SK-N-SH (cell line): ENCODE measurements around the gene FOXP1. TPM values are rescaled to one million over a fixed set of nuclear protein-coding genes. Genes with fewer than 3 reads are reported as not detected.

Experiments used
- CTCF ChIA-PET: fragments of 300-600, 350-600 bp; formaldehyde crosslinking; extraction: SDS; loops from one replicate; lab custom pipeline; 2021; lab: Yijun Ruan, JAX
- POLR2A ChIA-PET: fragments of 350-600 bp; sonication (Branson Sonifier 250); formaldehyde crosslinking; extraction: SDS; loops from one replicate; lab custom pipeline; 2020; ENCODE audit warnings: antibody characterized with exemption, inconsistent platforms; lab: Yijun Ruan, JAX
- DNase-seq: peaks from one replicate; pipeline ENCODE4 v3.0.0; 2012
- H2AFZ ChIP-seq: fragments of 200-600 bp; sonication (generic); 2 replicates; pipeline ENCODE4 v1.8.1; 2016; ENCODE audit warnings: antibody characterized with exemption, mild to moderate bottlenecking, low read depth
- H3F3A ChIP-seq: fragments of 200-600 bp; sonication (generic); replicated peaks from 2 replicates; pipeline ENCODE3; 2016; ENCODE audit warnings: antibody characterized with exemption, mild to moderate bottlenecking; ENCODE audit not compliant: insufficient read depth
- H3K27ac ChIP-seq, 2 experiments: fragments of 200-500 bp in 1 of 2; fragments of 200-600 bp in 1 of 2; sonication (Bioruptor generic) in 1 of 2; sonication (generic), shearing (Covaris generic) in 1 of 2; 2 replicates each; pipeline versions ENCODE4 v1.5.1 to v1.6.1; 2014 to 2016; ENCODE audit warnings: low read depth in 2 of 2, inconsistent platforms in 1 of 2, low read length in 1 of 2, mild to moderate bottlenecking in 1 of 2, mixed read lengths in 1 of 2
- H3K27me3 ChIP-seq: fragments of 200-600 bp; sonication (generic), shearing (Covaris generic); 2 replicates; pipeline ENCODE4 v1.6.1; 2016; ENCODE audit warnings: mixed run types; ENCODE audit not compliant: insufficient read depth
- H3K36me3 ChIP-seq, 2 experiments: fragments of 200-500 bp in 1 of 2; fragments of 200-600 bp in 1 of 2; sonication (Bioruptor generic) in 1 of 2; sonication (generic) in 1 of 2; replicated peaks in 1 of 2; 2 replicates each; pipeline versions ENCODE3 to v1.5.1; 2014 to 2016; ENCODE audit warnings: low read length in 1 of 2, mild to moderate bottlenecking in 1 of 2; ENCODE audit not compliant: insufficient read depth in 2 of 2, control insufficient read depth in 1 of 2
- H3K4me1 ChIP-seq, 2 experiments: fragments of 200-500 bp in 1 of 2; fragments of 200-600 bp in 1 of 2; sonication (Bioruptor generic) in 1 of 2; sonication (generic), shearing (Covaris generic) in 1 of 2; 2 replicates each; pipeline versions ENCODE4 v1.5.1 to v1.6.1; 2014 to 2016; ENCODE audit warnings: low read depth in 1 of 2, low read length in 1 of 2, mixed run types in 1 of 2; ENCODE audit not compliant: insufficient read depth in 2 of 2, control insufficient read depth in 1 of 2
- H3K4me2 ChIP-seq: fragments of 200-600 bp; sonication (generic), shearing (Covaris generic); 2 replicates; pipeline ENCODE4 v1.6.1; 2017; ENCODE audit warnings: mixed run types
- H3K4me3 ChIP-seq, 2 experiments: fragments of 200-500 bp in 1 of 2; fragments of 200-600 bp in 1 of 2; sonication (Bioruptor generic) in 1 of 2; sonication (generic), shearing (Covaris generic) in 1 of 2; 2 replicates each; pipeline versions ENCODE4 v1.5.1 to v1.8.1; 2014 to 2016; ENCODE audit warnings: low read depth in 2 of 2, inconsistent platforms in 1 of 2, low read length in 1 of 2, mild to moderate bottlenecking in 1 of 2, mixed read lengths in 1 of 2, moderate library complexity in 1 of 2
- H3K79me2 ChIP-seq: fragments of 200-600 bp; sonication (generic); 2 replicates; pipeline ENCODE4 v1.8.1; 2017; ENCODE audit warnings: mild to moderate bottlenecking; ENCODE audit not compliant: insufficient read depth
- H3K9ac ChIP-seq: fragments of 200-600 bp; sonication (generic); 2 replicates; pipeline ENCODE4 v1.6.1; 2017; ENCODE audit warnings: mixed run types
- H3K9me2 ChIP-seq: fragments of 200-600 bp; sonication (generic); 2 replicates; pipeline ENCODE4 v1.6.1; 2017; ENCODE audit warnings: mixed run types
- H3K9me3 ChIP-seq: fragments of 200-600 bp; sonication (generic); 2 replicates; pipeline ENCODE4 v1.6.1; 2017; ENCODE audit warnings: mixed run types, mild to moderate bottlenecking, moderate library complexity
- H4K20me1 ChIP-seq: fragments of 200-600 bp; sonication (generic); 2 replicates; pipeline ENCODE4 v1.6.1; 2017; ENCODE audit warnings: mild to moderate bottlenecking, mixed run types; ENCODE audit not compliant: insufficient read depth
- CTCF ChIP-seq: fragments of 200-600 bp; sonication (generic); IDR thresholded peaks from 2 replicates; pipeline ENCODE4 v1.6.1; 2017; ENCODE audit warnings: antibody characterized with exemption, mild to moderate bottlenecking, moderate library complexity
- ELF1 ChIP-seq: IDR thresholded peaks from 2 replicates; pipeline ENCODE4 v1.4.0; 2012
- EP300 ChIP-seq, 2 experiments: IDR thresholded peaks; 2 replicates each; pipeline versions ENCODE4 v1.4.0 to v1.6.1; 2012; ENCODE audit warnings: borderline replicate concordance in 1 of 2, low read depth in 1 of 2, low read length in 1 of 2
- FOXJ3 ChIP-seq: sonication (generic); formaldehyde crosslinking; IDR thresholded peaks from 2 replicates; pipeline ENCODE4 v1.5.1; 2020; ENCODE audit warnings: mild to moderate bottlenecking, missing genetic modification reagents
- FOXM1 ChIP-seq: IDR thresholded peaks from 2 replicates; pipeline ENCODE4 v1.4.0; 2012; ENCODE audit warnings: low read depth, mild to moderate bottlenecking
- MXI1 ChIP-seq: IDR thresholded peaks from 2 replicates; pipeline ENCODE4 v1.6.1; 2012; ENCODE audit warnings: mild to moderate bottlenecking, low read depth, low read length, improper control_type of control experiment
- NFIC ChIP-seq: IDR thresholded peaks from 2 replicates; pipeline ENCODE4 v1.4.0; 2012; ENCODE audit warnings: borderline replicate concordance
- PBX3 ChIP-seq: IDR thresholded peaks from 2 replicates; pipeline ENCODE4; 2012
- POLR2AphosphoS5 ChIP-seq: IDR thresholded peaks from 2 replicates; pipeline ENCODE4 v1.6.1; 2012; ENCODE audit warnings: low read depth, low read length
- RCOR1 ChIP-seq: fragments of 150-350 bp; IDR thresholded peaks from 2 replicates; pipeline ENCODE4 v1.6.1; 2017; ENCODE audit warnings: antibody characterized with exemption, low read length
- RFX5 ChIP-seq: IDR thresholded peaks from 2 replicates; pipeline ENCODE4 v1.6.1; 2012; ENCODE audit warnings: mild to moderate bottlenecking, improper control_type of control experiment, low read length
- SIN3A ChIP-seq: IDR thresholded peaks from 2 replicates; pipeline ENCODE4 v1.6.1; 2012; ENCODE audit warnings: low read depth, mild to moderate bottlenecking, low read length, moderate library complexity, borderline replicate concordance
- SMC3 ChIP-seq: IDR thresholded peaks from 2 replicates; pipeline ENCODE4 v1.6.1; 2012; ENCODE audit warnings: low read depth, low read length, improper control_type of control experiment
- TEAD4 ChIP-seq: IDR thresholded peaks from 2 replicates; pipeline ENCODE4 v1.4.0; 2012; ENCODE audit warnings: mild to moderate bottlenecking, borderline replicate concordance; ENCODE audit not compliant: insufficient read depth
- USF1 ChIP-seq: IDR thresholded peaks from 2 replicates; pipeline ENCODE4 v1.4.0; 2012; ENCODE audit warnings: low read depth, borderline replicate concordance
- YY1 ChIP-seq: IDR thresholded peaks from 2 replicates; pipeline ENCODE4 v1.4.0; 2012; ENCODE audit warnings: low read depth, mild to moderate bottlenecking
- ZBTB33 ChIP-seq: IDR thresholded peaks from 2 replicates; pipeline ENCODE4 v1.4.0; 2012; ENCODE audit warnings: low read depth, borderline replicate concordance
- WGBS: methylation state at CpG from one replicate; pipeline ENCODE4 v1.1.6; 2017; ENCODE audit warnings: low lambda C conversion rate; 5-methylcytosine and 5-hydroxymethylcytosine counted together
- polyA plus RNA-seq, 3 experiments: library from polyadenylated mRNA; depleted of rRNA; stranded (reverse); fragments of >200 nt; gene quantifications; 2 replicates each; pipeline ENCODE4 v1.2.3, GENCODE V29; 2012

Gene FOXP1
- polyA plus RNA-seq, 1 of the 3 experiments (the other 2 are of a cell fraction): 8.8 TPM

GRCh38 chr3:70981231-70981880 is 602.2 kb downstream of the FOXP1 start (continued):
- no peak for TF ChIP-seq SIN3A
- TF ChIP-seq RFX5: no peak
- no peak for TF ChIP-seq MXI1
- TF ChIP-seq TEAD4: no peak
- no peak for TF ChIP-seq EP300 (IDR thresholded peaks at IDR 0.05; ENCODE audit: borderline replicate concordance in 1 of 2, low read depth in 1 of 2, low read length in 1 of 2)
- TF ChIP-seq NFIC: no peak
- TF ChIP-seq FOXJ3 (CRISPR knock-in tag): no peak
- TF ChIP-seq RCOR1: no peak

- peaks cover 27 to 78% of the 10 kb centered on the region in 2 experiments for H3K36me3 ChIP-seq
- peaks cover 52% of the 10 kb centered on the region for H3F3A ChIP-seq
- ChIA-PET POLR2A (interaction anchor here (0.5 kb wide), 1 partner anchor 13 kb away, joined by 4 read pairs; no protein-coding TSS in a partner anchor), CTCF (no interaction called here)
- H3K4me2 ChIP-seq: no peak overlapping the region
- H3K4me1 ChIP-seq: peaks cover 20 to 45% of the 10 kb centered on the region in 2 experiments
- peaks cover 76% of the 10 kb centered on the region for H3K79me2 ChIP-seq
- H3K9me3 ChIP-seq: no peaks in the 10 kb centered on the region
- H2AFZ ChIP-seq: no peak overlapping the region
- DNase-seq: no peak
- TF ChIP-seq ELF1 (no peak), SMC3 (no peak), USF1 (no peak), PBX3 (no peak), EP300 (IDR thresholded peaks at IDR 0.05; ENCODE audit: borderline replicate concordance in 1 of 2, low read depth in 1 of 2, low read length in 1 of 2) (no peak), NFIC (no peak), YY1 (no peak), FOXM1 (no peak), CTCF (no peak), POLR2AphosphoS5 (no peak), ZBTB33 (no peak)
- WGBS: 95% methylated on average over 8 of the region's 8 CpGs
- H3K4me3 ChIP-seq: no peak overlapping the region
- H3K9me2 ChIP-seq: no peaks in the 10 kb centered on the region
- H4K20me1 ChIP-seq: no peaks in the 10 kb centered on the region
- H3K9ac ChIP-seq: no peak overlapping the region
- H3K27me3 ChIP-seq: no peaks in the 10 kb centered on the region
- H3K27ac ChIP-seq: peak overlapping the region in 1 of 2 experiments; percentile 99; a peak in 2 of 4 replicates
These were observed 602.8 kb downstream of the FOXP1 start for GRCh38 chr3:70980646-70981170.
